SH-SY5Y (cell line): Measurements from ENCODE around the gene RNF144B.

Source experiments
- GATA2 ChIP-seq: IDR thresholded peaks from 2 replicates; pipeline ENCODE4 v1.6.1; 2011; ENCODE audit warnings: mild to moderate bottlenecking, low read depth, low read length
- GATA3 ChIP-seq: IDR thresholded peaks from 2 replicates; pipeline ENCODE4 v1.6.1; 2011; ENCODE audit warnings: low read depth, mild to moderate bottlenecking, low read length, moderate library complexity

- TF ChIP-seq GATA3 (no peak), GATA2 (no peak)
These were observed 2.3 kb downstream of the RNF144B start for GRCh38 chr6:18389479-18389878.
